OCI-LY1 (cell line): ENCODE measurements around the gene DNAH1.

Source experiments
- H2AFZ ChIP-seq: fragments of 200-600 bp; sonication (generic), shearing (Covaris generic); 2 replicates; pipeline ENCODE4 v1.6.0; 2014; ENCODE audit warnings: antibody characterized with exemption, mild to moderate bottlenecking, low read length
- H3F3A ChIP-seq: fragments of 200-600 bp; sonication (generic), shearing (Covaris generic); 2 replicates; pipeline ENCODE4 v1.6.0; 2014; ENCODE audit warnings: mild to moderate bottlenecking, antibody characterized with exemption, low read length, moderate library complexity; ENCODE audit not compliant: insufficient read depth
- H3K27ac ChIP-seq: fragments of 200-600 bp; sonication (generic); 2 replicates; pipeline ENCODE4 v1.5.1; 2014; ENCODE audit warnings: low read length, mixed run types, mild to moderate bottlenecking, low read depth; ENCODE audit not compliant: poor library complexity, severe bottlenecking
- H3K27me3 ChIP-seq: fragments of 200-600 bp; sonication (generic); 2 replicates; pipeline ENCODE4 v1.6.0; 2014; ENCODE audit warnings: antibody characterized with exemption, mild to moderate bottlenecking, low read length, moderate library complexity; ENCODE audit not compliant: insufficient read depth
- H3K36me3 ChIP-seq: fragments of 200-600 bp; sonication (generic); 2 replicates; pipeline ENCODE4 v1.6.1; 2014; ENCODE audit warnings: mild to moderate bottlenecking, antibody characterized with exemption, low read length, moderate library complexity, mixed read lengths; ENCODE audit not compliant: insufficient read depth
- H3K4me1 ChIP-seq: fragments of 200-600 bp; sonication (generic); 2 replicates; pipeline ENCODE4 v1.5.1; 2014; ENCODE audit warnings: mild to moderate bottlenecking, low read length, moderate library complexity; ENCODE audit not compliant: insufficient read depth, severe bottlenecking
- H3K4me2 ChIP-seq: fragments of 200-600 bp; sonication (generic), shearing (Covaris generic); 2 replicates; pipeline ENCODE4 v1.6.1; 2014; ENCODE audit warnings: low read length
- H3K4me3 ChIP-seq: fragments of 200-600 bp; sonication (generic); 2 replicates; pipeline ENCODE4 v1.5.1; 2014; ENCODE audit warnings: low read length, low read depth, mild to moderate bottlenecking, mixed read lengths; ENCODE audit not compliant: poor library complexity, severe bottlenecking
- H3K79me2 ChIP-seq: fragments of 200-600 bp; shearing (Covaris generic); 2 replicates; pipeline ENCODE4 v1.6.1; 2016; ENCODE audit warnings: mixed run types, low read length, mixed read lengths; ENCODE audit not compliant: insufficient read depth
- H3K9ac ChIP-seq: fragments of 200-600 bp; sonication (generic), shearing (Covaris generic); 2 replicates; pipeline ENCODE4 v1.6.1; 2014; ENCODE audit warnings: mild to moderate bottlenecking, low read length, mixed read lengths
- H3K9me2 ChIP-seq: fragments of 200-600 bp; sonication (generic), shearing (Covaris generic); 2 replicates; pipeline ENCODE4 v1.6.1; 2014; ENCODE audit warnings: low read depth, mild to moderate bottlenecking, low read length, mixed read lengths
- H3K9me3 ChIP-seq: fragments of 200-600 bp; shearing (Covaris generic); 2 replicates; pipeline ENCODE4 v1.6.1; 2014; ENCODE audit warnings: low read length, mixed read lengths
- H4K20me1 ChIP-seq: fragments of 200-600 bp; sonication (generic), shearing (Covaris generic); 2 replicates; pipeline ENCODE4 v1.6.0; 2016; ENCODE audit warnings: mild to moderate bottlenecking, low read length; ENCODE audit not compliant: insufficient read depth
- EZH2 ChIP-seq: fragments of 200-600 bp; sonication (generic), shearing (Covaris generic); IDR thresholded peaks from 2 replicates; pipeline ENCODE4 v1.8.0; 2017; ENCODE audit warnings: borderline replicate concordance, mixed run types, mild to moderate bottlenecking, antibody characterized with exemption, low read length, moderate library complexity, mixed read lengths
- TF ChIP-seq, protein P1 (sequence below): fragments of 200-600 bp; sonication (generic), shearing (Covaris generic); IDR thresholded peaks from 2 replicates; pipeline ENCODE4 v1.5.1; 2017; ENCODE audit warnings: mild to moderate bottlenecking, antibody characterized with exemption, low read length, moderate library complexity, mixed read lengths

Gene DNAH1

DNA sequence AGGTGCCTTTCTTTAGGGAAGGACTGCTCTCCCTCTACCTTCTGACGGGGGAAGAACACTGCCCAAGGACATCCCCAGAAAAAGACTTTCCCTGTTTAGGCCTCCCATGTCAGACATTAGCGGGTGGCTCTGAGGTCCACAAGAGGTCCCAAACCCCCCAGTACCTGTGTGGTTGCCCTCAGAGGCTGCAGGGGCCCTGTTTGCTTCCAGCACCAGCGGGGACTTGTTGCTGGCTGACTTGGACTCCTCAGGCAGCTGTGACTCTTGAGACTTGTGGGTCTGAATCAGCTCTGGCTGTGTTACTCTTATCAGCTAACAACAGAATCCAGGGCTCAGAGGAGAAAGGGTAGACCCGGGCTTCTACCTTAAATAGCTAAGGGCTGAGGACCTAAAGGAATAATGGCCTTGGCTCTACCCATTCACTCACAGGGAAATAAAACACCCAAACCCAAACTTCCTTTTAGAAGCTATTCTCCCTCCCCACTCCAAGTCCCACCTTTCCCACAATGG is 89.5 kb downstream of the DNAH1 start:
- Histone ChIP-seq H3F3A (no peaks in the 10 kb centered on the region), H3K4me1 (peaks cover 12% of the 10 kb centered on the region), H3K79me2 (peaks cover 10% of the 10 kb centered on the region), H3K36me3 (peaks cover 76% of the 10 kb centered on the region), H3K4me3 (no peak overlapping the region), H3K9me2 (no peaks in the 10 kb centered on the region), H3K9ac (no peak overlapping the region), H3K27me3 (no peaks in the 10 kb centered on the region), H3K27ac (no peak overlapping the region), H2AFZ (no peak overlapping the region), H3K9me3 (no peaks in the 10 kb centered on the region), H3K4me2 (no peak overlapping the region), H4K20me1 (no peaks in the 10 kb centered on the region)
- TF ChIP-seq EZH2 = no peak
- TF ChIP-seq, protein P1, sequence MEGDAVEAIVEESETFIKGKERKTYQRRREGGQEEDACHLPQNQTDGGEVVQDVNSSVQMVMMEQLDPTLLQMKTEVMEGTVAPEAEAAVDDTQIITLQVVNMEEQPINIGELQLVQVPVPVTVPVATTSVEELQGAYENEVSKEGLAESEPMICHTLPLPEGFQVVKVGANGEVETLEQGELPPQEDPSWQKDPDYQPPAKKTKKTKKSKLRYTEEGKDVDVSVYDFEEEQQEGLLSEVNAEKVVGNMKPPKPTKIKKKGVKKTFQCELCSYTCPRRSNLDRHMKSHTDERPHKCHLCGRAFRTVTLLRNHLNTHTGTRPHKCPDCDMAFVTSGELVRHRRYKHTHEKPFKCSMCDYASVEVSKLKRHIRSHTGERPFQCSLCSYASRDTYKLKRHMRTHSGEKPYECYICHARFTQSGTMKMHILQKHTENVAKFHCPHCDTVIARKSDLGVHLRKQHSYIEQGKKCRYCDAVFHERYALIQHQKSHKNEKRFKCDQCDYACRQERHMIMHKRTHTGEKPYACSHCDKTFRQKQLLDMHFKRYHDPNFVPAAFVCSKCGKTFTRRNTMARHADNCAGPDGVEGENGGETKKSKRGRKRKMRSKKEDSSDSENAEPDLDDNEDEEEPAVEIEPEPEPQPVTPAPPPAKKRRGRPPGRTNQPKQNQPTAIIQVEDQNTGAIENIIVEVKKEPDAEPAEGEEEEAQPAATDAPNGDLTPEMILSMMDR = no peak

DNA sequence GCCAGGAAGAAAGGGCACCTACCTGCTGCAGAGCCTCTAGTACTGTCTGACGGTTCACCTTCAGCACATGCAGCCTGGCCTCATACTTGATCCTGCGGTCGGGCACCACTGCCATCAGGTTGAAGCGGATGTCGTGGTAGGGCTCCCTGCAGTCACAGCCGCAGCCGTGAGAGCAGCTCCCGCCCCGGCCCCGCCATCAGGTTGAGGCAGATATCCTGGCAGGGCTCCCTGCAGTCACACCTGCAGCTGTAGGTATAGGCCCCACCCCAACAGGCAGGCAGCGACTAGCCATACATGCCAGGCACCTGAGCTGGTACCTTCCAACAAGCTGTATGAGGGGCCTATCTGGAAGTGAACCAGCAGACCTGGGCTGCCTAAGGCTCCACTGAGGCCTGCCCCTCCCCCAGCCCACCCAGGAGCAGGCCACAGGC is 90.1 kb downstream of the DNAH1 start:
- Histone ChIP-seq H3K27me3 (no peaks in the 10 kb centered on the region), H3K36me3 (peaks cover 70% of the 10 kb centered on the region), H3F3A (no peaks in the 10 kb centered on the region), H3K27ac (no peak overlapping the region), H3K9me3 (no peaks in the 10 kb centered on the region), H3K4me1 (peaks cover 17% of the 10 kb centered on the region), H4K20me1 (no peaks in the 10 kb centered on the region), H2AFZ (no peak overlapping the region), H3K9ac (no peak overlapping the region), H3K79me2 (peaks cover 10% of the 10 kb centered on the region), H3K9me2 (no peaks in the 10 kb centered on the region), H3K4me3 (no peak overlapping the region), H3K4me2 (no peak overlapping the region)
- TF ChIP-seq EZH2 = no peak
- TF ChIP-seq, protein P1 = no peak

GRCh38 chr3:52406791-52407510 is 90.8 kb downstream of the DNAH1 start:
- no peaks in the 10 kb centered on the region for H3K27me3 ChIP-seq
- no peak overlapping the region for H2AFZ ChIP-seq
- no peak overlapping the region for H3K4me2 ChIP-seq
- H3K36me3 ChIP-seq = peaks cover 63% of the 10 kb centered on the region
- no peak overlapping the region for H3K27ac ChIP-seq
- TF ChIP-seq, protein P1 = no peak
- TF ChIP-seq EZH2 = no peak
- H3K9ac ChIP-seq = no peak overlapping the region
- H3F3A ChIP-seq = no peaks in the 10 kb centered on the region
- H3K9me3 ChIP-seq = no peaks in the 10 kb centered on the region
- peaks cover 10% of the 10 kb centered on the region for H3K79me2 ChIP-seq
- no peak overlapping the region for H3K4me3 ChIP-seq
- peaks cover 24% of the 10 kb centered on the region for H3K4me1 ChIP-seq
- no peaks in the 10 kb centered on the region for H3K9me2 ChIP-seq
- H4K20me1 ChIP-seq = no peaks in the 10 kb centered on the region
